DOHH2 (cell line): ENCODE data around the gene KRTAP10-5.

Source experiments
- H3F3A ChIP-seq: fragments of 200-600 bp; sonication (generic), shearing (Covaris generic); 2 replicates; pipeline ENCODE4 v1.6.0; 2016; ENCODE audit warnings: antibody characterized with exemption, mild to moderate bottlenecking; ENCODE audit not compliant: control insufficient read depth, insufficient read depth
- H3K27ac ChIP-seq: fragments of 200-600 bp; sonication (generic); 2 replicates; pipeline ENCODE4 v1.5.1; 2014; ENCODE audit warnings: low read depth, mild to moderate bottlenecking, low read length, moderate library complexity
- H3K27me3 ChIP-seq: fragments of 200-600 bp; sonication (generic); 2 replicates; pipeline ENCODE4 v1.6.1; 2014; ENCODE audit warnings: mild to moderate bottlenecking, low read length, mixed read lengths; ENCODE audit not compliant: control insufficient read depth
- H3K36me3 ChIP-seq: fragments of 200-600 bp; sonication (generic); 2 replicates; pipeline ENCODE4 v1.6.1; 2014; ENCODE audit warnings: mild to moderate bottlenecking, low read length, moderate library complexity, mixed read lengths; ENCODE audit not compliant: control insufficient read depth
- H3K4me1 ChIP-seq: fragments of 200-600 bp; sonication (generic); 2 replicates; pipeline ENCODE4 v1.6.1; 2014; ENCODE audit warnings: mild to moderate bottlenecking, low read length, mixed read lengths; ENCODE audit not compliant: control insufficient read depth
- H3K4me2 ChIP-seq: fragments of 200-600 bp; sonication (generic); 2 replicates; pipeline ENCODE4 v1.6.0; 2014; ENCODE audit warnings: mild to moderate bottlenecking, low read length, moderate library complexity
- H3K4me3 ChIP-seq: fragments of 200-600 bp; sonication (generic); 2 replicates; pipeline ENCODE4 v1.5.1; 2014; ENCODE audit warnings: mild to moderate bottlenecking, low read length, mixed read lengths
- H3K79me2 ChIP-seq: fragments of 200-600 bp; sonication (generic); 2 replicates; pipeline ENCODE4 v1.6.1; 2014; ENCODE audit warnings: mild to moderate bottlenecking, low read length, mixed read lengths; ENCODE audit not compliant: control insufficient read depth
- H3K9me2 ChIP-seq: fragments of 200-600 bp; sonication (generic); replicated peaks from 2 replicates; pipeline ENCODE4 v1.6.1; 2014; ENCODE audit warnings: mild to moderate bottlenecking, low read length, mixed read lengths; ENCODE audit not compliant: control insufficient read depth
- H3K9me3 ChIP-seq: fragments of 200-600 bp; sonication (generic); 2 replicates; pipeline ENCODE4 v1.6.1; 2014; ENCODE audit warnings: antibody characterized with exemption, low read length, mixed read lengths; ENCODE audit not compliant: control insufficient read depth, insufficient read depth
- H4K20me1 ChIP-seq: fragments of 200-600 bp; sonication (generic); 2 replicates; pipeline ENCODE4 v1.6.0; 2014; ENCODE audit warnings: low read depth, mild to moderate bottlenecking, antibody characterized with exemption, low read length, moderate library complexity; ENCODE audit not compliant: control insufficient read depth, insufficient read depth
- EZH2phosphoT487 ChIP-seq: fragments of 200-600 bp; sonication (generic); IDR thresholded peaks from 2 replicates; pipeline ENCODE4 v1.6.1; 2017; ENCODE audit warnings: borderline replicate concordance, mild to moderate bottlenecking, antibody characterized with exemption, low read length, moderate library complexity, mixed read lengths
- TF ChIP-seq, protein P1 (sequence below): fragments of 200-600 bp; sonication (generic); IDR thresholded peaks from one replicate; pipeline ENCODE4 v1.5.1; 2014; ENCODE audit warnings: antibody characterized with exemption, mild to moderate bottlenecking, low read depth, low read length; ENCODE audit not compliant: poor library complexity, severe bottlenecking

KRTAP10-5 gene

DNA sequence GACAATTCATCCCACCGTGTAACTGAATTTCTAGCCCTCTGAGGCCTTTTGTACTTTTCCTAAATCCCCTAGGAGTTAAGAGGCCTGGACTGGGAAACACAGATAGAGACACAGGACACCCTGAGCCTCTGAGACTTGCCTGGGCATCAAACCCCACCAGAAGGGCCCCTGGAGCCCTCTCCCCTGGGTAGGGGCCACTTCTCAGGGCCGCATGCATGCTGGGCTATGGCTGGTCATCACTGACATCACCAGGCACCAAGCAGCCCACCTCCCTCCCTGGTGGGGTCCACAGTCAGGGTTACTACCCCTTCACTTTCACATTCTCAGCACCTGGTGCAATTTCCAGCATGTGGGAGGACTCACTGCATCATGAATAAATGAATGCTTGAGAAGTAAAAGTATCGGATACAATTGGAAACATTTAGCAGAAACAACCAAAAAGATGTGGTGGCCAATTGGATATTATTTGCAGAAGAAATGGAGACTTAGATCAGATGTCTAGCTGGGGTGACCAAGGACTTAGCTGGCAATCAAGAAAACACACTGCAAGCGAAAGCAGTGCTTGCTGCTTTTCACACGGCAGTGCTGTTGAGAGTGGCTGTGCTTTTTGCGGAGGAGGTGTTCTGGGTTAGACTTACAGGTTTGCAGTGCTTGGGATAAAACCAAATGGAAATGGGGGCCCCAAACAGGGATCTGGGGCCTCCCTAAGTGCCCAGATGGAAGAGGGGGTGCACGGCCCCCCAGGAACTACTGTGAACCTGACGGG lies 19.0 kb upstream of the KRTAP10-5 start:
- Histone ChIP-seq H4K20me1 (no peaks in the 10 kb centered on the region), H3K27me3 (0 out of 2 replicates have a peak, but pooled peaks cover 3% of the 10 kb centered on the region), H3K9me2 (no peaks in the 10 kb centered on the region), H3K9me3 (no peaks in the 10 kb centered on the region), H3K27ac (no peak overlapping the region), H3F3A (no peaks in the 10 kb centered on the region), H3K4me1 (no peaks in the 10 kb centered on the region), H3K36me3 (no peaks in the 10 kb centered on the region), H3K4me3 (no peak overlapping the region), H3K4me2 (no peak overlapping the region), H3K79me2 (no peaks in the 10 kb centered on the region)
- TF ChIP-seq EZH2phosphoT487: no peak
- TF ChIP-seq, protein P1, sequence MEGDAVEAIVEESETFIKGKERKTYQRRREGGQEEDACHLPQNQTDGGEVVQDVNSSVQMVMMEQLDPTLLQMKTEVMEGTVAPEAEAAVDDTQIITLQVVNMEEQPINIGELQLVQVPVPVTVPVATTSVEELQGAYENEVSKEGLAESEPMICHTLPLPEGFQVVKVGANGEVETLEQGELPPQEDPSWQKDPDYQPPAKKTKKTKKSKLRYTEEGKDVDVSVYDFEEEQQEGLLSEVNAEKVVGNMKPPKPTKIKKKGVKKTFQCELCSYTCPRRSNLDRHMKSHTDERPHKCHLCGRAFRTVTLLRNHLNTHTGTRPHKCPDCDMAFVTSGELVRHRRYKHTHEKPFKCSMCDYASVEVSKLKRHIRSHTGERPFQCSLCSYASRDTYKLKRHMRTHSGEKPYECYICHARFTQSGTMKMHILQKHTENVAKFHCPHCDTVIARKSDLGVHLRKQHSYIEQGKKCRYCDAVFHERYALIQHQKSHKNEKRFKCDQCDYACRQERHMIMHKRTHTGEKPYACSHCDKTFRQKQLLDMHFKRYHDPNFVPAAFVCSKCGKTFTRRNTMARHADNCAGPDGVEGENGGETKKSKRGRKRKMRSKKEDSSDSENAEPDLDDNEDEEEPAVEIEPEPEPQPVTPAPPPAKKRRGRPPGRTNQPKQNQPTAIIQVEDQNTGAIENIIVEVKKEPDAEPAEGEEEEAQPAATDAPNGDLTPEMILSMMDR: no peak

DNA sequence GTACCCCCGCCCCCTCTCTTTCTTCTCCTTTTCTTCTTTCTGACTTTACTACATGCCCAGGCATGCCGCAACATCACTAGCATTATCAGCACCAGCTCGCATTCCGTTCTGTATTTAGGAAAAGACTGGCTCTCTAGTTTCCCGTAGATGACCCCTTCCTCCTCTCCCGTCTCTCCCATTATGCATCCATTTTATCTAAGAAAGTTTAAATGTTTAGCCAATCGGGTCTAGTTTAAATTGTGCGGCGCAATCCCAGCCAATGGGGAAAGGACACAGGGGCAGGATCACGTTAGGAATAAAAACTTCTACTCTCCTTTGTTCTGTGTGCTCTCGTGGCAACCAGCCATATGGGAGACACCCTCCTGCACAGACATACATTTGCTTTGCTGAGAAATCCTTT lies 17.7 kb upstream of the KRTAP10-5 start:
- H3K27me3 ChIP-seq: 0 out of 2 replicates have a peak, but pooled peaks cover 3% of the 10 kb centered on the region
- no peak overlapping the region for H3K27ac ChIP-seq
- no peaks in the 10 kb centered on the region for H3K9me2 ChIP-seq
- TF ChIP-seq EZH2phosphoT487: no peak
- TF ChIP-seq, protein P1: no peak
- no peaks in the 10 kb centered on the region for H3F3A ChIP-seq
- H3K36me3 ChIP-seq: no peaks in the 10 kb centered on the region
- no peak overlapping the region for H3K4me2 ChIP-seq
- H3K9me3 ChIP-seq: no peaks in the 10 kb centered on the region
- H3K79me2 ChIP-seq: no peaks in the 10 kb centered on the region
- no peaks in the 10 kb centered on the region for H4K20me1 ChIP-seq
- H3K4me3 ChIP-seq: no peak overlapping the region
- H3K4me1 ChIP-seq: no peaks in the 10 kb centered on the region

DNA sequence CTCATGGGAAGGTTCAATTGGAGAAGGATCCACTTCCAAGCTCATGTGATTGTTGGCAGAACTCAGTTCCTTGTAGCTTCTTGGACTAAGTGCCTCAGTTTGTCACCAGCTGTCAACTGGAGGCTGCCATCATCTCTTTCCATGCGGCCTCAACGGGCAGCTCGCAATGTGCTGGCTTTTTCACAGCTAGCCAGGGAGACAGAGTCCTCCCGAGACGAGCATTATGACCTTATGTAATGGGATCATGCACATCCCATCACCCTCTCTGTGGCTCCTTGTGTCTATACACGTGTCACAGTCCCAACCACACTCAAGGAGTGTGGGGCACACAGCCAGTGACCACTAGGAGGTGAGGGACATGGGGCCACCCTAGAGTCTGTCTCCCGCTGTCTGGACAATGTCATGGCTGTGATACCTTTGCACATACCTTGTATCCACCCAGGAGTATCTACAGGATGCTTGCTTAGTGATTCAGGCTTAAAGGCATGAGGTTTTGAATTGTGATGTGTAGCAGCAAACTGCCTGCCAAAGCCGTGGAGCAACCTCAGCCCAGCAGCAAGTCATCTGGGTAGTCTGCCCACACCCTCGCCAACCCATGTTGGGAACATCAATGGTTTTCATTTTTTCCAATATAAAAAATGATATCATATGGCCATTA lies 15.8 kb upstream of the KRTAP10-5 start:
- H3F3A ChIP-seq: no peaks in the 10 kb centered on the region
- no peak overlapping the region for H3K27ac ChIP-seq
- no peaks in the 10 kb centered on the region for H3K9me2 ChIP-seq
- H3K27me3 ChIP-seq: 0 out of 2 replicates have a peak, but pooled peaks cover 3% of the 10 kb centered on the region
- H3K4me1 ChIP-seq: no peaks in the 10 kb centered on the region
- H3K4me2 ChIP-seq: no peak overlapping the region
- no peaks in the 10 kb centered on the region for H3K9me3 ChIP-seq
- no peaks in the 10 kb centered on the region for H3K36me3 ChIP-seq
- H3K4me3 ChIP-seq: no peak overlapping the region
- H3K79me2 ChIP-seq: no peaks in the 10 kb centered on the region
- no peaks in the 10 kb centered on the region for H4K20me1 ChIP-seq
- TF ChIP-seq, protein P1: no peak
- no peak for TF ChIP-seq EZH2phosphoT487
